MCF 10A (cell line): ENCODE results near the gene ESRRG. TPM values are rescaled to one million over a fixed set of nuclear protein-coding genes. Genes with fewer than 3 reads are reported as not detected.
A peak's percentile ranks its signal among the peaks of the same experiment; 100 is the strongest.

Experiments
- BruUV-seq: library from RNA; stranded (reverse); fragments of 400-500 nt; replicated peaks from 2 replicates; lab custom pipeline; 2021; lab: Mats Ljungman, UMichigan
- CTCF ChIA-PET: fragments of 300-600 bp; sonication (Branson Sonifier 250); formaldehyde crosslinking; extraction: SDS; loops from one replicate; lab custom pipeline; 2021; ENCODE audit warnings: antibody characterized with exemption, inconsistent platforms; lab: Yijun Ruan, JAX
- POLR2A ChIA-PET: fragments of 300-600, 350-650 bp; sonication (Branson Sonifier 250); formaldehyde crosslinking; extraction: SDS; loops from one replicate; lab custom pipeline; 2020; ENCODE audit warnings: antibody characterized with exemption, inconsistent platforms; lab: Yijun Ruan, JAX
- DNase-seq: peaks from one replicate; pipeline ENCODE4 v3.0.0-alpha.2; 2018; ENCODE audit not compliant: unreplicated experiment
- H3K27ac Mint-ChIP-seq: one replicate; pipeline ENCODE4 v1.8.0; 2022; ENCODE audit warnings: mild to moderate bottlenecking, low read depth, mixed read lengths; ENCODE audit not compliant: unreplicated experiment
- H3K27me3 Mint-ChIP-seq: one replicate; pipeline ENCODE4 v1.8.0; 2022; ENCODE audit warnings: mixed read lengths; ENCODE audit not compliant: insufficient read depth, unreplicated experiment
- H3K36me3 Mint-ChIP-seq: one replicate; pipeline ENCODE4 v1.8.0; 2022; ENCODE audit warnings: mild to moderate bottlenecking, moderate library complexity, mixed read lengths; ENCODE audit not compliant: insufficient read depth, unreplicated experiment
- H3K4me1 Mint-ChIP-seq: one replicate; pipeline ENCODE4 v1.8.0; 2022; ENCODE audit warnings: mixed read lengths; ENCODE audit not compliant: insufficient read depth, unreplicated experiment
- H3K4me3 Mint-ChIP-seq: one replicate; pipeline ENCODE4 v1.8.0; 2022; ENCODE audit warnings: mild to moderate bottlenecking, moderate library complexity, mixed read lengths; ENCODE audit not compliant: unreplicated experiment
- H3K9me3 Mint-ChIP-seq: one replicate; pipeline ENCODE4 v1.8.0; 2022; ENCODE audit warnings: mixed read lengths; ENCODE audit not compliant: unreplicated experiment
- intact Hi-C: fragments of 100-400 bp; cut with micrococcal nuclease; formaldehyde crosslinking; loops from 2 replicates; pipeline ENCODE4 v1.14.1; 2022
- total RNA-seq: library from RNA; stranded (reverse); gene quantifications from 2 replicates; pipeline ENCODE4 v1.2.3, GENCODE V29; 2022
- TF ChIP-seq, protein P1 (sequence below): fragments of 200-600 bp; IDR thresholded peaks from one replicate; pipeline ENCODE4 v1.8.0; 2022; ENCODE audit warnings: antibody characterized with exemption, mild to moderate bottlenecking; ENCODE audit not compliant: unreplicated experiment

The ESRRG gene
- total RNA-seq, 1 experiment from 2014 or later = 0.44 TPM

DNA sequence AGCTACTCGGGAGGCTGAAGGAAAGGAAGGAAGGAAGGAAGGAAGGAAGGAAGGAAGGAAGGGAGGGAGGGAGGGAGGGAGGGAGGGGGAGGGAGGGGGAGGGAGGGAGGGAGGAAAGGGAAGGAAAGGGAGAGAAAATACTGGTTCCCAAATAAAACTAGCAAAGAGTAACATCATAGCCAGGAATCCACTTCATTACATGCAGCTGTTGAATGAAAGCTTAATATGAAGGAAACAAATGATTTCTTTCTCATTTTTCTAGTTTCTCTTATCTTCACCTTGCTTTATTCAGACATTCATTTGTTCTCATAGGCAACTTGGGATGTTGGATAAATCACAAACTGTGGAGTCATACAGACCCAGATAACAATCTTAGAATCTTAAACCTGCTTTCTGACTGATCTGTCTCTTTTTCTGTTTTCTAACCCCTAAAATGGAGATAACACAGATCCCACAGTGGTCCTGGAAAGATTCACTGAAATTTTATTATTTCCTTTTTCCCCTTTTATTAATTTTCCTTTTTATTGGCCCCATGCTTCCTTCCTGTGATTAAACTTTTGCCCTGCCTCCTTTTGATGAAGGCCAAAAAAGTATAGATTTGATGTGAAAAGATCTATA is 247.5 kb downstream of the ESRRG start:
- Mint-ChIP-seq H3K27me3 (peaks cover 71% of the 10 kb centered on the region), H3K36me3 (no peaks in the 10 kb centered on the region), H3K4me1 (no peaks in the 10 kb centered on the region), H3K4me3 (no peak overlapping the region), H3K9me3 (no peaks in the 10 kb centered on the region), H3K27ac (no peak overlapping the region)
- intact Hi-C loops = loop anchor here (5.0 kb wide), 1 partner anchor 63 kb away; no protein-coding TSS in a partner anchor
- POLR2A ChIA-PET = interaction anchor here (0.7 kb wide), 1 partner anchor 253 kb away, joined by 3 read pairs; no protein-coding TSS in a partner anchor
- BruUV-seq = no TSS peak
- TF ChIP-seq, protein P1, sequence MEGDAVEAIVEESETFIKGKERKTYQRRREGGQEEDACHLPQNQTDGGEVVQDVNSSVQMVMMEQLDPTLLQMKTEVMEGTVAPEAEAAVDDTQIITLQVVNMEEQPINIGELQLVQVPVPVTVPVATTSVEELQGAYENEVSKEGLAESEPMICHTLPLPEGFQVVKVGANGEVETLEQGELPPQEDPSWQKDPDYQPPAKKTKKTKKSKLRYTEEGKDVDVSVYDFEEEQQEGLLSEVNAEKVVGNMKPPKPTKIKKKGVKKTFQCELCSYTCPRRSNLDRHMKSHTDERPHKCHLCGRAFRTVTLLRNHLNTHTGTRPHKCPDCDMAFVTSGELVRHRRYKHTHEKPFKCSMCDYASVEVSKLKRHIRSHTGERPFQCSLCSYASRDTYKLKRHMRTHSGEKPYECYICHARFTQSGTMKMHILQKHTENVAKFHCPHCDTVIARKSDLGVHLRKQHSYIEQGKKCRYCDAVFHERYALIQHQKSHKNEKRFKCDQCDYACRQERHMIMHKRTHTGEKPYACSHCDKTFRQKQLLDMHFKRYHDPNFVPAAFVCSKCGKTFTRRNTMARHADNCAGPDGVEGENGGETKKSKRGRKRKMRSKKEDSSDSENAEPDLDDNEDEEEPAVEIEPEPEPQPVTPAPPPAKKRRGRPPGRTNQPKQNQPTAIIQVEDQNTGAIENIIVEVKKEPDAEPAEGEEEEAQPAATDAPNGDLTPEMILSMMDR = no peak
- DNase-seq = no peak
- CTCF ChIA-PET = interaction anchor here (0.7 kb wide), 1 partner anchor 53 kb away, joined by 3 read pairs; no protein-coding TSS in a partner anchor

DNA sequence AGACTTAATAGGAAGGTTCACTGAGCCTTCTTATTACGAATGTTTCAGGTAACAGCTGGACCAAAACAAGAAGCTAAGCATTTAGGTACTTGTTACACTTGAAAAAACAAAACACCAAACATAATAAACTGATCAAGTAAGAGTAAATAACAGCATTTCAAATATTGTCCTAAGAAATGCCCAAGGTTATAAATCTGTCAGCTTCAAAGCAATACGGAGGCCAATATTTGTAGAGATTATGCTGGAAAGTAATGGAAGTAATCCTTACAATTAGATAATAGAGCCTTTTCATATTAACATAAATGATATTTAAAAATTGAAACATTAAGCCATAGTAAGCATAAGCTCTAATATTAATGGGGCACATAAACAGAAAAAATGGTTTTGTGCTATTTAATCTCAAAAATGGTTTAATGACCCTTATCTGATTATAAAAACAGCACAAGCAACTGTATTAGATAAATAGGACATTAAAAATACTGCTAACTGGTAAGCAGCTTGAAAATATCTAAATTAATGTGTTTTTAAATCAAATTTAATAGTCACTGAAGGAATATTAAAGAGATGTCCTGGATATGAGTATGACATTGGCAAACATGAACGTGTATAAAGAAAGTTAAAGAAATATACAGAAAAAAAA is 256.9 kb downstream of the ESRRG start:
- intact Hi-C loops = no loop called here
- ChIA-PET POLR2A (interaction anchor here (0.6 to 1.5 kb wide), 3 partner anchors 10 to 1218 kb away, joined by 3 to 5 read pairs (median 3); no protein-coding TSS in a partner anchor), CTCF (no interaction called here)
- no peak for DNase-seq
- BruUV-seq = no TSS peak
- H3K9me3 Mint-ChIP-seq = no peaks in the 10 kb centered on the region
- H3K4me1 Mint-ChIP-seq = peaks cover 13% of the 10 kb centered on the region
- no peaks in the 10 kb centered on the region for H3K36me3 Mint-ChIP-seq
- no peak overlapping the region for H3K4me3 Mint-ChIP-seq
- H3K27me3 Mint-ChIP-seq = peaks cover 55% of the 10 kb centered on the region
- TF ChIP-seq, protein P1 = no peak
- no peak overlapping the region for H3K27ac Mint-ChIP-seq

DNA sequence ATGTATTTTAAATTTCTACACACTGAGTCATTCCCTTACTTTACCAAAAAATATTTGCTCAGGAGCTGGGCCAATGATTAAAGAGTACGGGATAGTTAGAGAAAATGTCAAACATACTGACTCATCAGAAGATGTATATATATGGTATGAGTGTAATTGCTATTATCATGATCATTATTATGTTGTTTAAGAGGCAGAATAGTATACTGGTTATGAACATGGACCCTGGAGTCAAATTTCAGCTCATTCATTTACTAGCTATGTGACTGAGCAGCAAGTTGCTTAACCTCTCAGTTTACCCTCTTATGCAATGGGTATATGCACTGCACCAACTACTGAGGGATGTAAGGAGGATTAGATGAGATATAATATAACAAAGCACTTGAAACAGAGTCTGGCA is 258.7 kb downstream of the ESRRG start:
- BruUV-seq = no TSS peak
- Mint-ChIP-seq H3K4me3 (no peak overlapping the region), H3K4me1 (peaks cover 13% of the 10 kb centered on the region), H3K9me3 (no peaks in the 10 kb centered on the region), H3K27me3 (peaks cover 39% of the 10 kb centered on the region), H3K27ac (no peak overlapping the region), H3K36me3 (no peaks in the 10 kb centered on the region)
- TF ChIP-seq, protein P1 = no peak
- CTCF ChIA-PET = interaction anchor here (0.5 kb wide), 1 partner anchor 24 kb away, joined by 4 read pairs; no protein-coding TSS in a partner anchor
- POLR2A ChIA-PET = interaction anchor here (1.1 kb wide), 1 partner anchor 9 kb away, joined by 3 read pairs; no protein-coding TSS in a partner anchor
- DNase-seq = peak; percentile 84
- intact Hi-C loops = no loop called here

DNA sequence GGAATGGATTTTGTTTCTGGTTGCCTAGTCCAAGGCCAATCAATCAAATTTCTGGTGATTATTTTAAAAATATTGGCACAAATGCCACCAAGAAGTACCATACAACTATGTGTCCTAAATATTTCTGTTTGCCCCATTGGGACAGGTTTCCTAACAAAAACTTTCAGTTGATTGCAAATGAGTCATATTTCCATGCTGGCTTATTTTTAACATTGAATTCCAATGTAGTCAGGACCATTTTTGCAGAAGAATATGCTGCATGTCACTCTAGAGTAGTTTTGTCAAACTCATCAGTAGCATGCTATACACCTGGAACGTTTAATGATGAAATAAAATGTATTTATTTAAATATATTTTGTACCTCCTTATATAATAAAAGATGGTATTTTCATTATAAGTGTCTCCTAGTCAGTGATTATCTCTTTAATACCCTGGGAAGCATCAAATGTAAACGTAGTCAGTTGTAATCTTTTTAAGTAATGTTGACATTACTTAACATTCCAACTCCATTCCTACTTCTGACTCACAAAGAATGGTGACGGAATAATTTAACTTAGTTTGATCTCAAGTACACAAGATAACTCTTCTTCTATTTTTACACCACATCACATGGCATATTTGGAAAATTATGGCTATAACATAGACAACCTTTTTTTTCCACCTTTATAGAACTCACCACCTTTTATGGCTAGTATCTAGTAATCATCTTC is 261.0 kb downstream of the ESRRG start:
- Mint-ChIP-seq H3K27me3 (peaks cover 17% of the 10 kb centered on the region), H3K36me3 (no peaks in the 10 kb centered on the region), H3K27ac (no peak overlapping the region), H3K4me3 (no peak overlapping the region), H3K4me1 (peaks cover 13% of the 10 kb centered on the region), H3K9me3 (no peaks in the 10 kb centered on the region)
- ChIA-PET POLR2A (no interaction called here), CTCF (no interaction called here)
- no peak for DNase-seq
- BruUV-seq = no TSS peak
- TF ChIP-seq, protein P1 = no peak
- intact Hi-C loops = no loop called here
